HT-29 (cell line): ENCODE results near the gene MAP4. TPM values are rescaled to one million over a fixed set of nuclear protein-coding genes. Genes with fewer than 3 reads are reported as not detected.
"Not testable (repeated sequence)": the region's sequence is repeated elsewhere in the genome, so short reads cannot be mapped to it uniquely, and the experiment has no call there.

Experiments
- DNase-seq: peaks from one replicate; pipeline ENCODE4 v3.0.0-alpha.2; 2015; ENCODE audit warnings: low spot score
- total RNA-seq: library from RNA; depleted of rRNA; stranded (reverse); fragments of >200 nt; shearing (Covaris generic); gene quantifications from 2 replicates; pipeline ENCODE4 v1.2.3, GENCODE V29; 2014

The MAP4 gene
- total RNA-seq, 1 experiment from 2014 or later: 45.7 TPM

- DNase-seq: no peak
Observed at GRCh38 chr3:47895241-47895640, 121.0 kb downstream of the MAP4 start.

- DNase-seq: no peak
Observed at GRCh38 chr3:47892286-47893040, 123.8 kb downstream of the MAP4 start.

DNA sequence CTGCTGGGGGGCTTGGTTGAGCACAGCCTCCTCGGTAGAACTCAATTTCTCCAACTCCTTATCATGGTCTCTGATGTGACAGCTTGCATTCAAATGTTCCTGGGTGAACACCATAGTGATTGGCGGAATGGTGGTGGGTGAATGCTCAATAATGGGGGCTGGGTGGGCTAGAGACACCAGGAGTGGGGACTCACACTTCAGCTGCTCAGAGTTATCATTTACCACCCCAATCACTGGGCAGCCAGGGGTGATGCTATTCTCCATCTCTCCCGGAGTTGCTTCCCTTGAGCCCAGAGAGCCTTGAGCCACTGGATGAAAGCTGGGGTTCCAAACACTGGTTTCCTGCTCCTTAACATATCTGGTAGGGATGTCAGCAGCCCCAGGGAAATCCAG, 124.6 kb downstream of the MAP4 start:
- no peak for DNase-seq

GRCh38 chr3:47890828-47891612, 125.2 kb downstream of the MAP4 start:
- DNase-seq: no peak

GRCh38 chr3:47890126-47890827, 125.9 kb downstream of the MAP4 start:
- no peak for DNase-seq

- DNase-seq: no peak
Observed at GRCh38 chr3:47888986-47889757, 127.0 kb downstream of the MAP4 start.

DNA sequence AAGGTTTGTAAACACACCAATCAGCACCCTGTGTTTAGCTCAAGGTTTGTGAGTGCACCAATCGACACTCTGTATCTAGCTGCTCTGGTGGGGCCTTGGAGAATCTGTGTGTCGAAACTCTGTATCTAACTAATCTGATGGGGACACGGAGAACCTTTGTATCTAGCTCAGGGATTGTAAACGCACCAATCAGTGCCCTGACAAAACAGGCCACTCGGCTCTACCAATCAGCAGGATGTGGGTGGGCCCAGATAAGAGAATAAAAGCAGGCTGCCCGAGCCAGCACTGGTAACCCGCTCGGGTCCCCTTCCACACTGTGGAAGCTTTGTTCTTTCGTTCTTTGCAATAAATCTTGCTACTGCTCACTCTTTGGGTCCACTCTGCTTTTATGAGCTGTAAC, 128.2 kb downstream of the MAP4 start:
- not testable (repeated sequence) for DNase-seq

- DNase-seq: no peak
Observed at GRCh38 chr3:47885168-47885567, 131.0 kb downstream of the MAP4 start.

DNA sequence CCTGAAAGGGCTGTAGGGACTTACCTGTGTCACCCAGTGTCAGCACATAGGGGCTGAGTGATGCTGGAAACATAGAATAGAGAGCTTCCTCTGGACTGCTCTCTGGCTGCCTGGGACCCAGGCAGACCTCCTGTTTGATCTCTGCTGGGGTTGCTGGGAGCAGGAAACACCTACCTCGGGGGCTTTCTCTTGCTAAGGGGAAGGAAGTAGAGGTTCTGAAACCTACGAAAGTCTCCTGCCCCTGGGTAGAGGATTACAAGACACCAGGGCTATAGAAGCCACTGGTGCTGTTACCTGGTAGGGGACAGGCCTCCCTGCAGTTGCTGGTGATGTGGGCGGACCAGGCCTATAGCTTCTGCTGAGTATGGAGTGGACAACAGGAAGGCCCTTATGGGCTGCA, 131.6 kb downstream of the MAP4 start:
- no peak for DNase-seq

DNA sequence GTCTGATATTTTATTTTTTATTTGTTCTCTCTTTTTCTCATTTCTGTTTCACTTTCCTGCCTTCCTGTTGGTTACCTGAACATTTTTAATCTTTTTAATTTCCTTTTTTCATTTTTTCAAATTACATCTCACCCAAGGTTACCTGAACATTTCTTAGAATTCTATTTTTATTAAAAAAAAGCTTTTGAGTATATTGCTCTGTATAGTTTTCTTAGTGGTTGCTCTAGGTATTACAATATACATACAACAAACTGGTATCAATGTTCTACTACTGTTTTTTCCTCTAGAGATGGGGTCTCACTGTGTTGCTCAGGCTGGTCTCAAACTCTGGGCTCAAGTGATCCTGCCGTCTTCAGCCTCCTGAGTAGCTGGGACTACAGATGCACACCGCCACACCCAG, 133.9 kb downstream of the MAP4 start:
- no peak for DNase-seq

- no peak for DNase-seq
Observed at GRCh38 chr3:47877719-47878118, 138.5 kb downstream of the MAP4 start.

DNA sequence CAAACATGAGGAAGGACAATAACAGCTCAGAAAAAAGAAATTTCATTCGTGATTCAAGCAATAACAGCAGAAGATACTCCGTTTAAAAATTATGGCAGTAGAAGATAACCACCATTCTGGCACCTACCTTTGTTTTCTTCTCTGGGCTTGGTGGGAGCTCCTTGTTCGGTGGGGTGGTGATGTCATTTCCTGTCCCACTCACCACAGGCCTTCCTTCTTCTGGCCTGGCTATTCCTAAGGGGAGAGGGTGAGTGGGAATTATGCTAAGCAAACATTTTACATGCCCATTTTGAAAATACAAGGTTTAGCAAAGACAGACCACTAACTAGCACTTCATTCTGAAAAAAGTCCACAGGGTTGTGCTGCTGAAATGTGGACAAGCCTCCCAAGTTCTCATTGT, 138.9 kb downstream of the MAP4 start:
- DNase-seq: no peak

DNA sequence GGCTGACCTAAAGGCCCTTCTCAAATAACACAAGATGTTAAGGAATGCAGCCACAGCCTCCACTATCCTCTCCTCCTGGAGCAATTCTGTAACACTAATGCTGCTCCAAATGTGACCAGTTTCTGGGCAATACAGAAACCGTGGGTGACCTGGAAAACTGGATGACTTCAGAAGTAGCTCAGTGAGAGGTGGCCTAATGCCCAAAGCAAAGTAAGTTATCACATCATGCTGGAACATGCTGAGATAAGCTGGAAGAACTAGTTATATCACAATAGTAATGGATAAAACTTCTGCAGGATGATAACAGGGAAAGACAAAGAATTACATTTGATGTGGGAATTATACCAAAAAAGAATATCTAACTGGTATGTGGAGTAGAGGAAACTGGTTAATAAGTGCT, 141.3 kb downstream of the MAP4 start:
- DNase-seq: no peak

- no peak for DNase-seq
Observed at GRCh38 chr3:47874438-47874837, 141.8 kb downstream of the MAP4 start.

DNA sequence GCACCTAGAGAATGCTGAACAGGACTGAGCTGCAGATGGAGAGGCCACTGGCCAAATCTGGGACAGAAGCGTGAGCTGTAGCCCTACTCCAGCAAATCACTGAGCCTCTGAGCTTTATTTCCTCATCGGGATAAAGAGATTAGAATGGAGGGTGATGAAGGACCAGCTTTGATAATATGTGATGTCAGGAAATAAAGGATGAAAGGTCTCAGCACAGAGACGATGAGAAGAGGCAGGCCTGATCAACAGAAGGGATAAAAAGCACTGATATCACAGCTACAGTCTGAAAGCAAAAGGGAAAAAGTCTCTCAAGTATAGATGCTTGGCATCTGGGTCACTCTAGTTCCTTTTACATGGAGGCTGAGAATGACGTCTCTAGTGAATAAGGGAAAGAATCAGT, 143.3 kb downstream of the MAP4 start:
- no peak for DNase-seq

GRCh38 chr3:47871389-47871788, 144.8 kb downstream of the MAP4 start:
- no peak for DNase-seq

GRCh38 chr3:47870702-47871260, 145.4 kb downstream of the MAP4 start:
- no peak for DNase-seq

DNA sequence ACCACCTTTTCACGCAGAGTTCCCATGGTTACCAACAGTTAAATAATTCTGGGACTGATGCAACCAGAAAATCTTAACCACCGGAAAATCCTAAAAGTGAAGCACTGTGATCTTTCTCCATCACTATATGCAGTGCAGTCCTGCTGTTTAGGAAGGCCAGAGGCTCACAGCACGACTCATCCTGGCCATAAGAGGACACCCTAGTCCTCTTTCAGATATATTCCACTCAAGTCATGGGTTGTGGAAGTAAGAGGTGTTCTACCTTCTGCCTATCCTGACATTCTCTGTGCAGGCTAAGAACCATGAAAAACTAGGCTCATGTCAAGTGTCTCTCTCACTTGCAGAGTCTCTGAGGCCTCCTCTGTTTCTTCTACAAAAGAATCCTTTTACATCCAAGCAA, 146.1 kb downstream of the MAP4 start:
- DNase-seq: no peak

DNA sequence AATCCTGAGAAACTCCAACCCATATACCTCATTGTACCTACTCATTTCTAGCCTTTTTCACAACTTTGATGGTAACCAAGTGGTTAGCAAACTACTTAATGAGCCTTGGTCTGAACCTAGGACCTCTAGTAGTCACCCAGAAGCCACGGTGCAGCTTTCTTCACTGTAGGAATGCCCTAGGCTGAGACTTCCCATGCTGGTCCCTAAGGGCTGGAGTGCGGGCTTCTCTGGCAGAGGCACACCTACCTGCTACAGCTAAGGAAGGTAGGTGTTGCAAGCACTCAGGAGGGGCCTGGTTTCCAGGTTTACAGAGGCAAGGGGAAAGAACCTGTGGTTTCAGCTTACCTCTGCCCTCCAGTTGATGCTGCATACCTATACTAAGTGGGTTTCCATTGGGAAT, 147.9 kb downstream of the MAP4 start:
- DNase-seq: no peak

DNA sequence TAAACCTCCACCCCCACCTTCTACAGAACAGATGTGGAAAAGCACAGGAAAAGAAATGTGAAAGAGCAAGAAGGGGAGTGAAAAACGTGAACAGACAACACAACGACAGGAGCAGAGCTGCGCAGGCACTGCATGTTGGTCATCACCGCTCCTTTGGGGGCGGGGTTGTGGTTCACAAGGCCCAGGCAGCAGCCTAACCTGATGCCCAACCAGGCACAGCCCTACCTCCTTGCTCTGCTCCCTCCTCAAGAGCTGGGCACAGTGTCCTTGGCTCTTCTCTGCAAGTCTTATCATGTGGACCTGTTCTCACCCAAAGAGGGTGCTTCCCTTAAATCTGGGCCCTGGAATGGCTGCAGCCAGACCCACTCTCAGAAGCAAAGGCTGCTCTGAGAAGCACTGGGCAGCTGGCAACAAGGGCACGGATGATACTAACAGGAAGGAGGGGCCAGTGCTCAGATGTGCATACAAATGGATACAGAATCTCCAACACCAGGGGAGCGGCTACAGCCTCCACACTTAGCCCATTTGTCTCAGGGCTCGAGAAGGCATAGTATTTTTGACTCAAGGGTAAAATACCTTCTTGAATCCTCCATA, 148.7 kb downstream of the MAP4 start:
- no peak for DNase-seq

GRCh38 chr3:47865192-47865591, 151.0 kb downstream of the MAP4 start:
- no peak for DNase-seq
